ENCODE results near the gene NFATC2. TPM values are rescaled to one million over a fixed set of nuclear protein-coding genes. Genes with fewer than 3 reads are reported as not detected.
"Not testable (repeated sequence)": the region's sequence is repeated elsewhere in the genome, so short reads cannot be mapped to it uniquely, and the experiment has no call there.

NFATC2 gene
- total RNA-seq, 1 donor from 2014 or later, result 4.8 TPM

DNA sequence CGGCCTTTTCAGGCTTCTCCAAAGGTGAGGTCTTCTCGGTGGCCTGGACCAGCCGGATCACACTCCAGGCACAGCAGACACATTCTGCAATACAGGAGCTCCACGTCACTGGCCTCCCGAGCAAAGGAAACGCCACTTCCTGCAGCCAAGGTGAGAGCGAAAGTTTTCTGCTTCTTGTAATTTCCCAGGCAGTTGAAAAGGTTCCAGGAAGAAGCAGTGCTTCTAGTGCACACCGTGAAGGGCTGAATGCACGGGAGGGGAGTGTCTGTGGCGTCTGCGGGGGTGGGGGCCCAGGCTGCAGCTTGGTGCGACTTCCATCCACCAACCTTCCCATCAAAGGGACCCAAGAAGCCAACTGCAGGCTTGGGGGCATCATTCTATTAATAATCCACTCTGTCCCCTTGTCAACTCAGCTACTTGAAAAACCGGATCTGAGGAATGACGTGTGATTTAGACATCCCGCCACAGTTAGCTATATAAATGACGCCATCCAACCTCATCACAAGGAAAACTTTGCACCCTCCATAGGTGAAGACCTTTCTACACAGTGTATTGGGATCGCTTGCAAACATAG is 61.1 kb downstream of the NFATC2 start:
- Mint-ChIP-seq H3K36me3 (peaks cover 4% of the 10 kb centered on the region), H3K4me3 (peak overlapping the region; percentile 27), H3K4me1 (ENCODE audit: unreplicated experiment) (peaks cover 13% of the 10 kb centered on the region), H3K27ac (peak overlapping the region; percentile 75), H3K9me3 (peaks cover 5% of the 10 kb centered on the region), H3K27me3 (no peaks in the 10 kb centered on the region)
- DNase-seq (ENCODE audit: extremely low spot score, unreplicated experiment), result no peak
- TF ChIP-seq, protein P1, sequence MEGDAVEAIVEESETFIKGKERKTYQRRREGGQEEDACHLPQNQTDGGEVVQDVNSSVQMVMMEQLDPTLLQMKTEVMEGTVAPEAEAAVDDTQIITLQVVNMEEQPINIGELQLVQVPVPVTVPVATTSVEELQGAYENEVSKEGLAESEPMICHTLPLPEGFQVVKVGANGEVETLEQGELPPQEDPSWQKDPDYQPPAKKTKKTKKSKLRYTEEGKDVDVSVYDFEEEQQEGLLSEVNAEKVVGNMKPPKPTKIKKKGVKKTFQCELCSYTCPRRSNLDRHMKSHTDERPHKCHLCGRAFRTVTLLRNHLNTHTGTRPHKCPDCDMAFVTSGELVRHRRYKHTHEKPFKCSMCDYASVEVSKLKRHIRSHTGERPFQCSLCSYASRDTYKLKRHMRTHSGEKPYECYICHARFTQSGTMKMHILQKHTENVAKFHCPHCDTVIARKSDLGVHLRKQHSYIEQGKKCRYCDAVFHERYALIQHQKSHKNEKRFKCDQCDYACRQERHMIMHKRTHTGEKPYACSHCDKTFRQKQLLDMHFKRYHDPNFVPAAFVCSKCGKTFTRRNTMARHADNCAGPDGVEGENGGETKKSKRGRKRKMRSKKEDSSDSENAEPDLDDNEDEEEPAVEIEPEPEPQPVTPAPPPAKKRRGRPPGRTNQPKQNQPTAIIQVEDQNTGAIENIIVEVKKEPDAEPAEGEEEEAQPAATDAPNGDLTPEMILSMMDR (conservative IDR thresholded peaks at IDR 0.05), result no peak

DNA sequence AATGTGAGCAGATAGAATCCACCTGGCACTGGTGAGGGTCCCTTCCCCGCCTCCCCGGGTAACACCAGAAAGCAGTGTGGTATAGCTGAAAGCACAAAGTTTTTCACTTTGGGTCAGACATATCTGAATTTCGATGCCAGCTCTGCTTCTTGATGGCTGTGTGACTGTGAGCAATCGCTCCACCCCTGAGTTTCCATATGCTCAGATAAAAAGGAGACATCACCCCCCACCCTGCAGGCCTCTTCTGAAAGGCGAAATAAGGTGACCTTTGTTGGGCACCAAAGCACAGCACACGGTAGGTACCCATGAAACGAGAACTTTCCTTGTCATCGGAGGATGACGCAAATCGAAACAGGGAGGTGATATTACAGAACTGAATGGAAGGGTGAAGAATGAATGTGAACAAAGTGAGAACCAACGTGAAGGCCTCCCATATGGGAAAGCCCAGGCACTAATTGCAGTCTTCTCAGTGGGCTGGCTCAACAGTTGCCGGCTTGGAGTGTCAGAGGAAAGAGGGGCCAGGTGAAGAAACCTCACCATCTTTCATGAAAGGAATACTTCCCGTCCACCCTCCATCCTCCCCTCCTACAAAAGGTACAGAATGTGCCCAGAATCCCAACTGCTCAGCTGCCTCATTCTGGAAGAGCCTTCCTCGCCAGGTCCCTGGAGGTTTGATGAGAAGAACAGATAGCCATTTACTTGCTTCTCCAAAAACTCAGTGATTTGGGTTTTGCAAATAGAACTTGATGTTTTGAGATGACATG is 61.8 kb downstream of the NFATC2 start:
- H3K36me3 Mint-ChIP-seq, result no peaks in the 10 kb centered on the region
- DNase-seq (ENCODE audit: extremely low spot score, unreplicated experiment), result no peak
- peaks cover 5% of the 10 kb centered on the region for H3K9me3 Mint-ChIP-seq
- H3K27me3 Mint-ChIP-seq, result no peaks in the 10 kb centered on the region
- H3K4me1 Mint-ChIP-seq (ENCODE audit: unreplicated experiment), result peaks cover 11% of the 10 kb centered on the region
- TF ChIP-seq, protein P1 (conservative IDR thresholded peaks at IDR 0.05), result no peak
- peak overlapping the region; percentile 27 for H3K4me3 Mint-ChIP-seq
- H3K27ac Mint-ChIP-seq, result peak overlapping the region; percentile 75

DNA sequence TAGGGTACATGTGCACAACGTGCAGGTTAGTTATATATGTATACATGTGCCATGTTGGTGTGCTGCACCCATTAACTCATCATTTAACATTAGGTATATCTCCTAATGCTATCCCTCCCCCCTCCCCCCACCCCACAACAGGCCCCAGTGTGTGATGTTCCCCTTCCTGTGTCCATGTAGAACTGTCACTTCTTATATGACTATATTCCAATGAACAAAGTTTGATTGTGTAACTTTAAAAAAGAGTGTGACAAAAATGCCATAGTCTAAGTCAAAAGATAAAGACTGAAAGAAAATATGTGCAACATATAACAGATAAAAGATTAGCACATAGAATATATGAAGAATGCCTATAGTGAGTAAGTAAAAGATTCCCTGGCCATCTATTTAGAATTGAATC is 66.4 kb downstream of the NFATC2 start:
- H3K4me3 Mint-ChIP-seq; H3K27ac Mint-ChIP-seq; H3K4me1 Mint-ChIP-seq (ENCODE audit: unreplicated experiment); H3K36me3 Mint-ChIP-seq; DNase-seq (ENCODE audit: extremely low spot score, unreplicated experiment); H3K27me3 Mint-ChIP-seq; H3K9me3 Mint-ChIP-seq: not testable (repeated sequence)

DNA sequence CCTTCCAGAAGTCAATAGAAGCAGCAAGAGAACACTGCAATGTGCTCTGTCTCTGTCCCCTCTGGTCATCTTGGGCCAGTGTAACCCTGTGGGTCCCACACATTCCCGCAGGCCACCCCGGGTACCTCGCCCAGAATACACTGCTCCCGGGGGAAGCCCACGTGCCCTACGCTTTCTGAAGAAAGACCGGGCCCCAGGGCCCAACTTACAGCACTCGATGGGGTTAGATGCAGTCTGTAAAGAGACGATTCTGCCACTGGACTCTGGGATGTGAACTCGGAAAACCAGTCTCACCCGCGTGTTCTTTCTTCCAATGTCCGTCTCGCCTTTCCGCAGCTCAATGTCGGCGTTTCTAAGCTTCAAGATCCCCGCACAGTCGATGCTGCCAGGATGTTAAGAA is 68.7 kb downstream of the NFATC2 start:
- TF ChIP-seq, protein P1 (conservative IDR thresholded peaks at IDR 0.05), result no peak
- no peaks in the 10 kb centered on the region for H3K36me3 Mint-ChIP-seq
- no peak overlapping the region for H3K4me3 Mint-ChIP-seq
- H3K4me1 Mint-ChIP-seq (ENCODE audit: unreplicated experiment), result peaks cover 17% of the 10 kb centered on the region
- H3K27me3 Mint-ChIP-seq, result no peaks in the 10 kb centered on the region
- peaks cover 5% of the 10 kb centered on the region for H3K9me3 Mint-ChIP-seq
- H3K27ac Mint-ChIP-seq, result no peak overlapping the region
- no peak for DNase-seq (ENCODE audit: extremely low spot score, unreplicated experiment)

DNA sequence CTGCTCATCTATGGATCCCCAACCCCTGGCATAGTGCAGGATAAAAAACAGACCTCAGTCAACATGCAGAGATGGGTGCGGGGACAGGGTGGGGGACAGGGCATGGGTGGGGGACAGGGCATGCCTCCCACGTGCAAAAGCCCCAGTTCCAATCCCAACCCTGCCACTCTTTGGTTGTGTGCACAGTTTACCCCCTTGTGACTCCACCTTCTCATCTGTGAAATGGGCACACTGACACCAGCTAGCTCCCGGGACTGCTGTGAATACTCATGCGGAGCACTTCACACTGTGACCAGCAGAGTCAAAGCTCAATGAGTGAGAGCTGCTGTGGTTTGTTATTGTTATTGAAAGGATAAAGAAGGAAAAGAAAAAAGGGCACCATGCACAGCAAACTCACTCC is 69.3 kb downstream of the NFATC2 start:
- H3K27ac Mint-ChIP-seq, result no peak overlapping the region
- no peaks in the 10 kb centered on the region for H3K27me3 Mint-ChIP-seq
- no peak for DNase-seq (ENCODE audit: extremely low spot score, unreplicated experiment)
- H3K36me3 Mint-ChIP-seq, result no peaks in the 10 kb centered on the region
- TF ChIP-seq, protein P1 (conservative IDR thresholded peaks at IDR 0.05), result no peak
- H3K4me1 Mint-ChIP-seq (ENCODE audit: unreplicated experiment), result peaks cover 17% of the 10 kb centered on the region
- peaks cover 5% of the 10 kb centered on the region for H3K9me3 Mint-ChIP-seq
- no peak overlapping the region for H3K4me3 Mint-ChIP-seq

DNA sequence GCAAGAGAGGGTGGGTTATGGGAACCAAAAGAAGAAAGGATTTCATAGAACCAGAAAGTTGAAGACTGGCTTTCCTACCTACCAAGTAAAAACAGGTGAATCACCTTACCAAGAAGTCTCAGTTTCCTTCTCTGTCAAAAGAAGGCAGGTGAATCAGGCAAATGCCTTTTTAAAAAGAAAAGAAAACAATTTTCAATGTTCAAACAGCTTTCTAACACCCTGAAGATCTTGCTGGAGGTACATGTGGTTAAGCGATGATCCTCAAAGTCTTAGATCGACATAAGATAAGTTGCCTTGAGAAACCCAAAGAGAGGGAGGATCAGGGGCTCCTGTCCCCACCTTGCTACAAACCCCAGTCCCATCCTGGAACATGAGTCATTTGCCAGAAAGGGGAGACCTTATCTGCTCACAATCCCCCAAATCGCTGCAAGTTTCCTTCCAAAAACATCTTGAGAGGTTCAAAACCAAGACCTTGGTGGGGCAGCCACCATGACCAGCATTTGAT is 71.6 kb downstream of the NFATC2 start:
- Mint-ChIP-seq H3K36me3 (no peaks in the 10 kb centered on the region), H3K27ac (no peak overlapping the region), H3K9me3 (no peaks in the 10 kb centered on the region), H3K27me3 (no peaks in the 10 kb centered on the region), H3K4me3 (no peak overlapping the region), H3K4me1 (ENCODE audit: unreplicated experiment) (peaks cover 22% of the 10 kb centered on the region)
- TF ChIP-seq, protein P1 (conservative IDR thresholded peaks at IDR 0.05), result no peak
- no peak for DNase-seq (ENCODE audit: extremely low spot score, unreplicated experiment)
